ENCODE results near the gene B4GALT6. TPM values are rescaled to one million over a fixed set of nuclear protein-coding genes. Genes with fewer than 3 reads are reported as not detected.

The B4GALT6 gene
- total RNA-seq, 1 donor from 2014 or later: 28.7 TPM

DNA sequence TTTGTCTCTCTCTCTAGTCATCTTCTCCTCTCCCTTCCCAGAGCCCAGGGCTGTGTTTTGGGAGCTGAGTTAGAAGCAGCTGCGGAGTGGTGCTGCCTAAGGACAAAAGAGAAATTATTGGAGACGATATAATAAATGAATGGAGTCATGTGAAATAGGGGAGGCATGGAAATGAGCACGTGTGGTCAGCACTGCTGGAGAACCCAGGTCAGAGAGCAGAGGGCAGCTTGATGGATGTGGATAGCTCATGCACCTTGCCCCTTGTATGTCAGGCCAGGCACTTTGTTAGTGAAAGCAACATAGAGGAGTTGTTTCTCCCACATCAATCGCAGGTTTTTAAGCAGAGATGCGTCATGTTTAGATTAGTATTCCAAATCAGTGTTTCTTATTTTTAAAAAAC is 77.0 kb downstream of the B4GALT6 start:
- Histone ChIP-seq H3K27me3 (ENCODE audit: control insufficient read depth, insufficient read depth, low read length) (no peaks in the 10 kb centered on the region), H3K36me3 (ENCODE audit: control insufficient read depth, insufficient read depth, low read length) (no peaks in the 10 kb centered on the region), H3K4me3 (ENCODE audit: low read depth, low read length) (no peak overlapping the region)
- DNase-seq (ENCODE audit: low read depth): no peak
- TF ChIP-seq CTCF (IDR thresholded peaks at IDR 0.05; ENCODE audit: insufficient read depth, low read length, poor library complexity, severe bottlenecking): no peak

- Histone ChIP-seq H3K4me3 (ENCODE audit: low read depth, low read length) (no peak overlapping the region), H3K27me3 (ENCODE audit: control insufficient read depth, insufficient read depth, low read length) (no peaks in the 10 kb centered on the region), H3K36me3 (ENCODE audit: control insufficient read depth, insufficient read depth, low read length) (no peaks in the 10 kb centered on the region)
- no peak for TF ChIP-seq CTCF (IDR thresholded peaks at IDR 0.05; ENCODE audit: insufficient read depth, low read length, poor library complexity, severe bottlenecking)
- DNase-seq (ENCODE audit: low read depth): no peak
These were observed 78.1 kb downstream of the B4GALT6 start for GRCh38 chr18:31606265-31606664.

DNA sequence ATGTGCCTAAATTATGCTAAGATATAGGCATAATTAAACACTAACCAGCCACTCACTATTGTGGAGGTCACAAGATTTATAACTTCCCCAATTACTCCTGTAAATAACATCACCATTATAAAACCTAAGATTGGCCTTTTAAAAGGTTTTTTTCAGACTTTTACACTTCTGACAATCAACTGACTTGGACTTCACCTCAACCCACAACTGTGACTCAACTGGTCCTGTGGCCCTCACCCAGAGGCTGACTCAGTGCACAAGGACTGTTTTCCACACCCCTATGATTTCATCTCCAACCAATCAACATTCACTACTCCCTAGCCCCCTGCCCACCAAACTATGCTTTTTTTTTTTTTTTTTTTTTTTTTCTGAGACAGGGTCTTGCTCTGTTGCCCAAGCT is 81.1 kb downstream of the B4GALT6 start:
- Histone ChIP-seq H3K27me3 (ENCODE audit: control insufficient read depth, insufficient read depth, low read length) (no peaks in the 10 kb centered on the region), H3K4me3 (ENCODE audit: low read depth, low read length) (no peak overlapping the region), H3K36me3 (ENCODE audit: control insufficient read depth, insufficient read depth, low read length) (no peaks in the 10 kb centered on the region)
- DNase-seq (ENCODE audit: low read depth): no peak
- no peak for TF ChIP-seq CTCF (IDR thresholded peaks at IDR 0.05; ENCODE audit: insufficient read depth, low read length, poor library complexity, severe bottlenecking)

GRCh38 chr18:31598021-31598805 is 86.2 kb downstream of the B4GALT6 start:
- no peak for TF ChIP-seq CTCF (IDR thresholded peaks at IDR 0.05; ENCODE audit: insufficient read depth, low read length, poor library complexity, severe bottlenecking)
- Histone ChIP-seq H3K27me3 (ENCODE audit: control insufficient read depth, insufficient read depth, low read length) (no peaks in the 10 kb centered on the region), H3K36me3 (ENCODE audit: control insufficient read depth, insufficient read depth, low read length) (no peaks in the 10 kb centered on the region), H3K4me3 (ENCODE audit: low read depth, low read length) (no peak overlapping the region)
- DNase-seq (ENCODE audit: low read depth): no peak

GRCh38 chr18:31596081-31596872 is 88.1 kb downstream of the B4GALT6 start:
- peak; percentile 79 for DNase-seq (ENCODE audit: low read depth)
- no peak for TF ChIP-seq CTCF (IDR thresholded peaks at IDR 0.05; ENCODE audit: insufficient read depth, low read length, poor library complexity, severe bottlenecking)
- no peaks in the 10 kb centered on the region for H3K27me3 ChIP-seq (ENCODE audit: control insufficient read depth, insufficient read depth, low read length)
- H3K36me3 ChIP-seq (ENCODE audit: control insufficient read depth, insufficient read depth, low read length): no peaks in the 10 kb centered on the region
- H3K4me3 ChIP-seq (ENCODE audit: low read depth, low read length): no peak overlapping the region

Data from kidney epithelial cell (primary cell).